Measurements from ENCODE around the gene SMARCAL1.
"Not testable (repeated sequence)": the region's sequence is repeated elsewhere in the genome, so short reads cannot be mapped to it uniquely, and the experiment has no call there.

SMARCAL1 gene

GRCh38 chr2:216499641-216500218 is 87.4 kb downstream of the SMARCAL1 start:
- no peak for DNase-seq (ENCODE audit: low read depth in 2 of 3, low spot score in 1 of 3)

- no peak for DNase-seq (ENCODE audit: low read depth in 2 of 3, low spot score in 1 of 3)
Measured at GRCh38 chr2:216500572-216500971, 88.3 kb downstream of the SMARCAL1 start.

- DNase-seq (ENCODE audit: low read depth in 2 of 3, low spot score in 1 of 3) = no peak
Measured at GRCh38 chr2:216501854-216502253, 89.6 kb downstream of the SMARCAL1 start.

- DNase-seq (ENCODE audit: low read depth in 2 of 3, low spot score in 1 of 3) = no peak
Measured at GRCh38 chr2:216502381-216503158, 90.3 kb downstream of the SMARCAL1 start.

- DNase-seq (ENCODE audit: low read depth in 2 of 3, low spot score in 1 of 3) = no peak
Measured at GRCh38 chr2:216503159-216503629, 90.9 kb downstream of the SMARCAL1 start.

- no peak for DNase-seq (ENCODE audit: low read depth in 2 of 3, low spot score in 1 of 3)
Measured at GRCh38 chr2:216503697-216504375, 91.6 kb downstream of the SMARCAL1 start.

- DNase-seq (ENCODE audit: low read depth in 2 of 3, low spot score in 1 of 3) = no peak
Measured at GRCh38 chr2:216504376-216504762, 92.1 kb downstream of the SMARCAL1 start.

GRCh38 chr2:216505133-216506106 is 93.1 kb downstream of the SMARCAL1 start:
- no peak for DNase-seq (ENCODE audit: low read depth in 2 of 3, low spot score in 1 of 3)

- DNase-seq (ENCODE audit: low read depth in 2 of 3, low spot score in 1 of 3) = no peak
Measured at GRCh38 chr2:216507220-216508160, 95.2 kb downstream of the SMARCAL1 start.

- DNase-seq (ENCODE audit: low read depth in 2 of 3, low spot score in 1 of 3) = no peak
Measured at GRCh38 chr2:216508229-216508628, 95.9 kb downstream of the SMARCAL1 start.

- no peak for DNase-seq (ENCODE audit: low read depth in 2 of 3, low spot score in 1 of 3)
Measured at GRCh38 chr2:216516730-216517350, 104.6 kb downstream of the SMARCAL1 start.

GRCh38 chr2:216517447-216518225 is 105.4 kb downstream of the SMARCAL1 start:
- no peak for DNase-seq (ENCODE audit: low read depth in 2 of 3, low spot score in 1 of 3)

GRCh38 chr2:216518566-216519119 is 106.4 kb downstream of the SMARCAL1 start:
- DNase-seq (ENCODE audit: low read depth in 2 of 3, low spot score in 1 of 3) = not testable (repeated sequence)

- peak in 1 of 3 donors; percentile 49 for DNase-seq (ENCODE audit: low read depth in 2 of 3, low spot score in 1 of 3)
Measured at GRCh38 chr2:216519154-216519762, 107.0 kb downstream of the SMARCAL1 start.

GRCh38 chr2:216520112-216520511 is 107.8 kb downstream of the SMARCAL1 start:
- no peak for DNase-seq (ENCODE audit: low read depth in 2 of 3, low spot score in 1 of 3)

GRCh38 chr2:216522892-216523502 is 110.7 kb downstream of the SMARCAL1 start:
- no peak for DNase-seq (ENCODE audit: low read depth in 2 of 3, low spot score in 1 of 3)

GRCh38 chr2:216525972-216526371 is 113.7 kb downstream of the SMARCAL1 start:
- DNase-seq (ENCODE audit: low read depth in 2 of 3, low spot score in 1 of 3) = no peak
